ENCODE results near the gene RHBDD1.

DNA sequence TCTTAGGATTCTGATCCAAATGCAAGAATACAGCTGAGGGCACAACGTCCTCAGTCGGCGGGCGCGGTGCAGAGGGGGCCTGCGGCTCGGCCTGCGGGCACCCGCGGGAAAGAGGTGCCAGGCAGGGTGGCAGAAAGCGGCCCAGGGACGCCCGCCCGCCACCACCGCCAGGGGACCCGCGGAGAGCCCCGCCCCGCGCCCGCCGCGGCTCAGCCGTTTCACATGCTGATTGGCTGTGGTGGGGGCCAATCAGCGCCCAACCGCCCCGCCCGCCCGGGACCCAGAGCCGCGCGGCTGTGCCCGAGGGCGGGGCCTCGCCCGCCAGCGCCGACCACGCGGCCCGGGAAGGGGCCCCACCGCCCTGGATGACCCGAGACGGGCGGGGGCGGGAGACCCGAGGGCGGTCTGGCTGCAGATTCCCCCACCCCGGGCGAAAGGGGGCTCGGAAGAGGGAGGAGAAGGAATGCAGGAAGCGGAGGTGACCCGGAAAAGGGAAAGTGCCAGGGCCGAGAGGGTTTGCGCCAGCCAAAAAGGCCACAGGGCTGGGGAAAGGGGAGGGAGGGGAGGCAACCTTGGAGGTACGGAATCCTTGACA lies 44.3 kb upstream of the RHBDD1 start:
- TF ChIP-seq, protein P1, sequence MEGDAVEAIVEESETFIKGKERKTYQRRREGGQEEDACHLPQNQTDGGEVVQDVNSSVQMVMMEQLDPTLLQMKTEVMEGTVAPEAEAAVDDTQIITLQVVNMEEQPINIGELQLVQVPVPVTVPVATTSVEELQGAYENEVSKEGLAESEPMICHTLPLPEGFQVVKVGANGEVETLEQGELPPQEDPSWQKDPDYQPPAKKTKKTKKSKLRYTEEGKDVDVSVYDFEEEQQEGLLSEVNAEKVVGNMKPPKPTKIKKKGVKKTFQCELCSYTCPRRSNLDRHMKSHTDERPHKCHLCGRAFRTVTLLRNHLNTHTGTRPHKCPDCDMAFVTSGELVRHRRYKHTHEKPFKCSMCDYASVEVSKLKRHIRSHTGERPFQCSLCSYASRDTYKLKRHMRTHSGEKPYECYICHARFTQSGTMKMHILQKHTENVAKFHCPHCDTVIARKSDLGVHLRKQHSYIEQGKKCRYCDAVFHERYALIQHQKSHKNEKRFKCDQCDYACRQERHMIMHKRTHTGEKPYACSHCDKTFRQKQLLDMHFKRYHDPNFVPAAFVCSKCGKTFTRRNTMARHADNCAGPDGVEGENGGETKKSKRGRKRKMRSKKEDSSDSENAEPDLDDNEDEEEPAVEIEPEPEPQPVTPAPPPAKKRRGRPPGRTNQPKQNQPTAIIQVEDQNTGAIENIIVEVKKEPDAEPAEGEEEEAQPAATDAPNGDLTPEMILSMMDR (IDR thresholded peaks at IDR 0.05) = peak; percentile 10 to 65 (median 42)
- TF ChIP-seq POLR2A (IDR thresholded peaks at IDR 0.05) = peak in 1 of 2 donors; percentile 81

Data from heart left ventricle (tissue), 13 donors.